Nephron progenitor cell (in vitro differentiated cells): Measurements from ENCODE around the gene EREG.

Source experiments
- DNase-seq: peaks from one replicate; pipeline ENCODE4 v3.0.0; 2021
- H3K27ac Mint-ChIP-seq: 2 replicates; pipeline ENCODE4 v1.8.0; 2021; ENCODE audit warnings: mild to moderate bottlenecking, moderate library complexity, mixed read lengths
- H3K27me3 Mint-ChIP-seq: 2 replicates; pipeline ENCODE4 v1.8.0; 2021; ENCODE audit warnings: mild to moderate bottlenecking, low read depth, mixed read lengths; ENCODE audit not compliant: poor library complexity
- H3K36me3 Mint-ChIP-seq: 2 replicates; pipeline ENCODE4 v1.8.0; 2021; ENCODE audit warnings: low read depth, mixed read lengths
- H3K4me1 Mint-ChIP-seq: 2 replicates; pipeline ENCODE4 v1.8.0; 2021; ENCODE audit warnings: mixed read lengths
- H3K4me3 Mint-ChIP-seq: 2 replicates; pipeline ENCODE4 v1.8.0; 2021; ENCODE audit warnings: mild to moderate bottlenecking, moderate library complexity, mixed read lengths
- H3K9me3 Mint-ChIP-seq: 2 replicates; pipeline ENCODE4 v1.8.0; 2021; ENCODE audit warnings: mild to moderate bottlenecking, moderate library complexity, mixed read lengths
- TF ChIP-seq, protein P1 (sequence below): fragments of 200-600 bp; sonication (generic); IDR thresholded peaks from 2 replicates; pipeline ENCODE4 v1.5.0; 2021; ENCODE audit warnings: antibody characterized with exemption

EREG gene

GRCh38 chr4:74433541-74434172 is 68.7 kb downstream of the EREG start:
- no peak for DNase-seq
- H3K4me3 Mint-ChIP-seq, result no peak overlapping the region
- TF ChIP-seq, protein P1, sequence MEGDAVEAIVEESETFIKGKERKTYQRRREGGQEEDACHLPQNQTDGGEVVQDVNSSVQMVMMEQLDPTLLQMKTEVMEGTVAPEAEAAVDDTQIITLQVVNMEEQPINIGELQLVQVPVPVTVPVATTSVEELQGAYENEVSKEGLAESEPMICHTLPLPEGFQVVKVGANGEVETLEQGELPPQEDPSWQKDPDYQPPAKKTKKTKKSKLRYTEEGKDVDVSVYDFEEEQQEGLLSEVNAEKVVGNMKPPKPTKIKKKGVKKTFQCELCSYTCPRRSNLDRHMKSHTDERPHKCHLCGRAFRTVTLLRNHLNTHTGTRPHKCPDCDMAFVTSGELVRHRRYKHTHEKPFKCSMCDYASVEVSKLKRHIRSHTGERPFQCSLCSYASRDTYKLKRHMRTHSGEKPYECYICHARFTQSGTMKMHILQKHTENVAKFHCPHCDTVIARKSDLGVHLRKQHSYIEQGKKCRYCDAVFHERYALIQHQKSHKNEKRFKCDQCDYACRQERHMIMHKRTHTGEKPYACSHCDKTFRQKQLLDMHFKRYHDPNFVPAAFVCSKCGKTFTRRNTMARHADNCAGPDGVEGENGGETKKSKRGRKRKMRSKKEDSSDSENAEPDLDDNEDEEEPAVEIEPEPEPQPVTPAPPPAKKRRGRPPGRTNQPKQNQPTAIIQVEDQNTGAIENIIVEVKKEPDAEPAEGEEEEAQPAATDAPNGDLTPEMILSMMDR, result no peak
- H3K9me3 Mint-ChIP-seq, result no peaks in the 10 kb centered on the region
- H3K27me3 Mint-ChIP-seq, result no peaks in the 10 kb centered on the region
- H3K27ac Mint-ChIP-seq, result no peak overlapping the region
- no peaks in the 10 kb centered on the region for H3K4me1 Mint-ChIP-seq
- H3K36me3 Mint-ChIP-seq, result no peaks in the 10 kb centered on the region

- Mint-ChIP-seq H3K36me3 (no peaks in the 10 kb centered on the region), H3K9me3 (no peaks in the 10 kb centered on the region), H3K4me3 (no peak overlapping the region), H3K4me1 (no peaks in the 10 kb centered on the region), H3K27me3 (no peaks in the 10 kb centered on the region), H3K27ac (no peak overlapping the region)
- TF ChIP-seq, protein P1, result no peak
- no peak for DNase-seq
These were observed 70.4 kb downstream of the EREG start for GRCh38 chr4:74435296-74435695.

DNA sequence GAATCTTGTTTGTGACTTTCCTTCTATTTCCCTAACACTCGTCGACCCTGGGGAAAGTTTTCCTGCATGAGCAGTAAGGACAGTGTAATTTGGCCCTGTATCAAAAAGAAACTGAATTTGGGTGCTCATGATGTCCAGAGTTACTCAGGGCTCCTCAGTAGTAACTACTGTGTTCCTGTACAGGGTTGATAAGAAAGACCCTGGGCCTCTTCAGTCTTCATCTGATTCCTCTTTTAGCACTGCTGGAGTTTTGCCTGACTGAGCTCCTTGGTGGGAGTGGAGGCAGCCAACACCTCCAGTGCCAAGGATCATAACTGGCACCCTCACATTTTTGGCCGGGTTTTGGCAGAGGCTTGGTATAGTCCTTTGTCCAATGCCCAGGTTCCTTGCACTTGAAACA is 72.9 kb downstream of the EREG start:
- no peak overlapping the region for H3K27ac Mint-ChIP-seq
- no peaks in the 10 kb centered on the region for H3K9me3 Mint-ChIP-seq
- no peaks in the 10 kb centered on the region for H3K4me1 Mint-ChIP-seq
- H3K36me3 Mint-ChIP-seq, result no peaks in the 10 kb centered on the region
- H3K4me3 Mint-ChIP-seq, result no peak overlapping the region
- DNase-seq, result no peak
- TF ChIP-seq, protein P1, result no peak
- H3K27me3 Mint-ChIP-seq, result peaks cover 4% of the 10 kb centered on the region
